GM12873 (cell line): ENCODE measurements around the gene ABCF1.

Source experiments
- CTCF ChIP-seq: IDR thresholded peaks from 2 replicates; pipeline ENCODE4 v1.5.1; 2012; ENCODE audit warnings: low read depth, mild to moderate bottlenecking, moderate library complexity, low read length, control low read depth; ENCODE audit not compliant: insufficient read depth; ENCODE audit errors: missing control alignments

Gene ABCF1

GRCh38 chr6:30571075-30571761 lies at the start of gene ABCF1:
TSS of gene ABCF1 (plus strand) at chr6:30571442. CDS start at chr6:30571488, 46 bp downstream.
- TF ChIP-seq CTCF = no peak

- no peak for TF ChIP-seq CTCF
These were observed 41.2 kb upstream of the ABCF1 start for GRCh38 chr6:30530014-30530413.

- TF ChIP-seq CTCF = no peak
These were observed 37.6 kb upstream of the ABCF1 start for GRCh38 chr6:30533460-30534294.

- no peak for TF ChIP-seq CTCF
These were observed 33.3 kb upstream of the ABCF1 start for GRCh38 chr6:30537931-30538330.

GRCh38 chr6:30541515-30542403 lies 29.5 kb upstream of the ABCF1 start:
- TF ChIP-seq CTCF = peak; percentile 98

GRCh38 chr6:30542404-30542725 lies 28.9 kb upstream of the ABCF1 start:
- no peak for TF ChIP-seq CTCF

- peak; percentile 32 for TF ChIP-seq CTCF
These were observed 28.3 kb upstream of the ABCF1 start for GRCh38 chr6:30542915-30543314.
